IMR-90 (cell line): ENCODE data around the gene RASSF5. TPM values are rescaled to one million over a fixed set of nuclear protein-coding genes. Genes with fewer than 3 reads are reported as not detected.

Experiments used
- ATAC-seq: fragments of 200-7000 bp; cut with Tn5 transposase; 2 replicates; pipeline ENCODE4 v1.9.1; 2020; ENCODE audit warnings: low read depth, mild to moderate bottlenecking, moderate library complexity
- BruUV-seq: library from RNA; stranded (reverse); fragments of 400-500 nt; replicated peaks from 2 replicates; lab custom pipeline; 2021; lab: Mats Ljungman, UMichigan
- CTCF ChIA-PET: fragments of 300-600 bp; formaldehyde crosslinking; extraction: SDS; loops from one replicate; lab custom pipeline; 2021; ENCODE audit warnings: antibody characterized with exemption; lab: Yijun Ruan, JAX
- POLR2A ChIA-PET: fragments of 300-600 bp; sonication (Branson Sonifier 250); formaldehyde crosslinking; loops from one replicate; lab custom pipeline; 2022; ENCODE audit warnings: antibody characterized with exemption; ENCODE audit not compliant: unreplicated experiment; lab: Charles Lee
- DNase-seq: peaks from one replicate; pipeline ENCODE4 v3.0.0; 2013
- H2AFZ ChIP-seq: replicated peaks from 2 replicates; pipeline ENCODE3; 2013; ENCODE audit warnings: low read length, mild to moderate bottlenecking; ENCODE audit not compliant: poor library complexity
- H2AK5ac ChIP-seq: 2 replicates; pipeline ENCODE4 v1.6.1; 2013; ENCODE audit warnings: low read depth, low read length, inconsistent platforms
- H2AK9ac ChIP-seq: replicated peaks from 2 replicates; pipeline ENCODE3; 2013; ENCODE audit warnings: mild to moderate bottlenecking, low read depth, low read length, moderate library complexity; ENCODE audit not compliant: poor library complexity
- H2BK120ac ChIP-seq: 2 replicates; pipeline ENCODE4 v1.6.1; 2013; ENCODE audit warnings: low read depth, low read length, inconsistent platforms
- H2BK15ac ChIP-seq: 3 replicates; pipeline ENCODE4 v1.6.1; 2013; ENCODE audit warnings: low read depth, low read length, inconsistent platforms
- H2BK20ac ChIP-seq: 2 replicates; pipeline ENCODE4 v1.6.1; 2013; ENCODE audit warnings: low read depth, mild to moderate bottlenecking, inconsistent platforms, low read length, moderate library complexity
- H2BK5ac ChIP-seq: 2 replicates; pipeline ENCODE4 v1.6.1; 2013; ENCODE audit warnings: mild to moderate bottlenecking, low read depth, low read length, inconsistent platforms; ENCODE audit not compliant: poor library complexity, severe bottlenecking
- H3K14ac ChIP-seq: replicated peaks from 2 replicates; pipeline ENCODE4 v1.6.1; 2013; ENCODE audit warnings: low read depth, low read length, inconsistent platforms
- H3K18ac ChIP-seq: 2 replicates; pipeline ENCODE4 v1.6.1; 2013; ENCODE audit warnings: low read depth, low read length, control low read depth
- H3K23ac ChIP-seq: 2 replicates; pipeline ENCODE4 v1.6.1; 2013; ENCODE audit warnings: low read depth, low read length, inconsistent platforms
- H3K27ac ChIP-seq: 2 replicates; pipeline ENCODE4 v1.5.1; 2013; ENCODE audit warnings: mild to moderate bottlenecking, control low read depth, low read length; ENCODE audit not compliant: insufficient read depth
- H3K27me3 ChIP-seq: 2 replicates; pipeline ENCODE4 v1.6.1; 2013; ENCODE audit warnings: low read length; ENCODE audit not compliant: control insufficient read depth, insufficient read depth
- H3K36me3 ChIP-seq: 2 replicates; pipeline ENCODE4 v1.6.1; 2013; ENCODE audit warnings: low read length, mixed read lengths; ENCODE audit not compliant: control insufficient read depth, insufficient read depth
- H3K4ac ChIP-seq: 2 replicates; pipeline ENCODE4 v1.6.1; 2013; ENCODE audit warnings: low read depth, low read length, inconsistent platforms
- H3K4me1 ChIP-seq: 2 replicates; pipeline ENCODE4 v1.6.1; 2013; ENCODE audit warnings: low read length, mixed read lengths; ENCODE audit not compliant: control insufficient read depth, insufficient read depth
- H3K4me2 ChIP-seq: 2 replicates; pipeline ENCODE4 v1.6.1; 2013; ENCODE audit warnings: low read depth, mild to moderate bottlenecking, control low read depth, low read length, moderate library complexity
- H3K4me3 ChIP-seq: 2 replicates; pipeline ENCODE4 v1.5.1; 2013; ENCODE audit warnings: low read depth, mild to moderate bottlenecking, control low read depth, low read length, moderate library complexity; ENCODE audit not compliant: insufficient read depth
- H3K56ac ChIP-seq: 2 replicates; pipeline ENCODE4 v1.6.1; 2013; ENCODE audit warnings: low read length, inconsistent platforms; ENCODE audit not compliant: insufficient read depth; ENCODE audit errors: extremely low read depth
- H3K79me1 ChIP-seq, 2 experiments: 2 replicates each; pipeline ENCODE4 v1.6.1; 2013; ENCODE audit warnings: low read length in 2 of 2, inconsistent platforms in 1 of 2, low read depth in 1 of 2
- H3K9ac ChIP-seq: 2 replicates; pipeline ENCODE4 v1.6.1; 2013; ENCODE audit warnings: low read depth, low read length, control low read depth
- H3K9me1 ChIP-seq: 2 replicates; pipeline ENCODE4 v1.6.1; 2013; ENCODE audit warnings: low read length, inconsistent platforms; ENCODE audit not compliant: insufficient read depth
- H3K9me3 ChIP-seq: 2 replicates; pipeline ENCODE4 v1.6.1; 2013; ENCODE audit warnings: low read length; ENCODE audit not compliant: control insufficient read depth, insufficient read depth
- H4K20me1 ChIP-seq: 2 replicates; pipeline ENCODE4 v1.6.1; 2013; ENCODE audit warnings: low read length, inconsistent platforms; ENCODE audit not compliant: insufficient read depth
- H4K5ac ChIP-seq: 2 replicates; pipeline ENCODE4 v1.6.1; 2013; ENCODE audit warnings: mild to moderate bottlenecking, low read depth, low read length, control low read depth
- H4K8ac ChIP-seq, 2 experiments: 2 replicates each; pipeline ENCODE4 v1.6.1; 2013; ENCODE audit warnings: low read depth in 2 of 2, low read length in 2 of 2, control low read depth in 1 of 2, inconsistent platforms in 1 of 2
- H4K91ac ChIP-seq: 2 replicates; pipeline ENCODE4 v1.6.1; 2013; ENCODE audit warnings: low read depth, low read length, inconsistent platforms; ENCODE audit not compliant: insufficient read depth
- BHLHE40 ChIP-seq: fragments of 150-350 bp; IDR thresholded peaks from 2 replicates; pipeline ENCODE4 v1.6.1; 2016; ENCODE audit warnings: mild to moderate bottlenecking, low read depth, low read length
- CEBPB ChIP-seq: IDR thresholded peaks from 2 replicates; pipeline ENCODE4 v1.6.1; 2012; ENCODE audit warnings: low read depth, low read length, improper control_type of control experiment
- CHD1 ChIP-seq: IDR thresholded peaks from 2 replicates; pipeline ENCODE4 v1.6.1; 2012; ENCODE audit warnings: low read depth, low read length, improper control_type of control experiment
- ELK1 ChIP-seq: fragments of 150-350 bp; IDR thresholded peaks from 2 replicates; pipeline ENCODE4 v1.6.1; 2016; ENCODE audit warnings: low read depth, mild to moderate bottlenecking, low read length, moderate library complexity, borderline replicate concordance
- FOS ChIP-seq: fragments of 150-350 bp; IDR thresholded peaks from 2 replicates; pipeline ENCODE4 v1.6.1; 2016; ENCODE audit warnings: low read depth, low read length
- MAFK ChIP-seq: IDR thresholded peaks from 2 replicates; pipeline ENCODE4 v1.6.1; 2012; ENCODE audit warnings: low read depth, low read length, improper control_type of control experiment
- MAZ ChIP-seq: IDR thresholded peaks from 2 replicates; pipeline ENCODE4 v1.6.1; 2012; ENCODE audit warnings: low read depth, mild to moderate bottlenecking, low read length, improper control_type of control experiment, moderate library complexity, borderline replicate concordance
- MXI1 ChIP-seq: IDR thresholded peaks from 2 replicates; pipeline ENCODE4 v1.6.1; 2012; ENCODE audit warnings: low read depth, mild to moderate bottlenecking, low read length, moderate library complexity, borderline replicate concordance
- POLR2A ChIP-seq: IDR thresholded peaks from 2 replicates; pipeline ENCODE4 v1.6.1; 2012; ENCODE audit warnings: mild to moderate bottlenecking, low read depth, low read length
- RAD21 ChIP-seq: IDR thresholded peaks from 2 replicates; pipeline ENCODE4 v1.6.1; 2012; ENCODE audit warnings: low read length, improper control_type of control experiment
- RCOR1 ChIP-seq: IDR thresholded peaks from 2 replicates; pipeline ENCODE4 v1.6.1; 2012; ENCODE audit warnings: mild to moderate bottlenecking, low read length, improper control_type of control experiment; ENCODE audit not compliant: insufficient replicate concordance
- RFX5 ChIP-seq: IDR thresholded peaks from 2 replicates; pipeline ENCODE4 v1.8.0; 2012; ENCODE audit warnings: low read depth, mild to moderate bottlenecking, low read length, moderate library complexity
- WGBS, 2 experiments: methylation state at CpG; one replicate each; pipeline versions ENCODE4 v1.1.5 to v1.1.7; 2013; ENCODE audit warnings: missing lambda C conversion rate in 2 of 2; ENCODE audit not compliant: insufficient read length in 1 of 2; ENCODE audit errors: extremely low coverage in 2 of 2; 5-methylcytosine and 5-hydroxymethylcytosine counted together
- dilution Hi-C: fragments of 300-500 bp; cut with HindIII; formaldehyde crosslinking; loops from one replicate; pipeline ENCODE4 v1.14.3; 2018; ENCODE audit warnings: low sequenced_read_pairs; ENCODE audit not compliant: unreplicated experiment
- in situ Hi-C: fragments of 300-500 bp; cut with MboI; formaldehyde crosslinking; loops from 3 replicates; pipeline ENCODE4 v1.14.3; 2019; ENCODE audit warnings: low sequenced_read_pairs, inconsistent platforms, mixed read lengths
- intact Hi-C: fragments of 100-400 bp; cut with micrococcal nuclease; formaldehyde crosslinking; loops from 2 replicates; pipeline ENCODE4 v1.10.0; 2022
- polyA plus RNA-seq, 3 experiments: library from polyadenylated mRNA; depleted of rRNA; stranded (reverse); fragments of >200 nt; gene quantifications; 2 replicates each; pipeline ENCODE4 v1.2.3, GENCODE V29; 2012; ENCODE audit warnings: low replicate concordance in 1 of 3
- total RNA-seq: library from RNA; depleted of rRNA; stranded (reverse); fragments of >200 nt; gene quantifications from 2 replicates; pipeline ENCODE4 v1.2.3, GENCODE V29; 2012
- TF ChIP-seq, protein P1 (sequence below): fragments of 150-350 bp; IDR thresholded peaks from 2 replicates; pipeline ENCODE4 v1.6.1; 2017; ENCODE audit warnings: mild to moderate bottlenecking, antibody characterized with exemption, low read length, low read depth

RASSF5 gene
- total and polyA plus RNA-seq, 2 of the 4 experiments (the other 2 are of a cell fraction) = 0.18 to 1.1 TPM

GRCh38 chr1:206490771-206491405 is 16.4 kb upstream of the RASSF5 start:
- no peaks in the 10 kb centered on the region; the same call in 1 of the 2 replicates for H4K20me1 ChIP-seq
- H3K27me3 ChIP-seq = no peaks in the 10 kb centered on the region
- no peak overlapping the region for H4K8ac ChIP-seq
- dilution Hi-C loops (no loop called here), in situ Hi-C loops (no loop called here), intact Hi-C loops (loop anchor here (1.0 to 5.0 kb wide), 3 partner anchors 92 to 421 kb away; no protein-coding TSS in a partner anchor)
- peaks cover 4% of the 10 kb centered on the region for H3K4me1 ChIP-seq
- peak overlapping the region; percentile 9; the same call in 1 of the 2 replicates for H3K4ac ChIP-seq
- H3K27ac ChIP-seq = no peak overlapping the region
- H3K4me2 ChIP-seq = no peak overlapping the region
- peak overlapping the region; percentile 14; the same call in 1 of the 2 replicates for H2AK5ac ChIP-seq
- H2BK5ac ChIP-seq = no peak overlapping the region
- H3K9me3 ChIP-seq = no peaks in the 10 kb centered on the region
- no peaks in the 10 kb centered on the region for H3K79me1 ChIP-seq
- H4K5ac ChIP-seq = no peak overlapping the region
- DNase-seq (peak; percentile 62), ATAC-seq (no peak)
- no peak overlapping the region for H3K4me3 ChIP-seq
- H3K9ac ChIP-seq = no peak overlapping the region
- no peak overlapping the region; the same call in 1 of the 2 replicates for H4K91ac ChIP-seq
- no peaks in the 10 kb centered on the region for H3K9me1 ChIP-seq
- POLR2A ChIA-PET = no interaction called here
- CTCF ChIA-PET = interaction anchor here (0.6 to 2.7 kb wide), 14 partner anchors 9 to 491 kb away, joined by 3 to 15 read pairs (median 3); no protein-coding TSS in a partner anchor
- H2BK15ac ChIP-seq = no peak overlapping the region
- H3K18ac ChIP-seq = no peak overlapping the region
- TF ChIP-seq, protein P1, sequence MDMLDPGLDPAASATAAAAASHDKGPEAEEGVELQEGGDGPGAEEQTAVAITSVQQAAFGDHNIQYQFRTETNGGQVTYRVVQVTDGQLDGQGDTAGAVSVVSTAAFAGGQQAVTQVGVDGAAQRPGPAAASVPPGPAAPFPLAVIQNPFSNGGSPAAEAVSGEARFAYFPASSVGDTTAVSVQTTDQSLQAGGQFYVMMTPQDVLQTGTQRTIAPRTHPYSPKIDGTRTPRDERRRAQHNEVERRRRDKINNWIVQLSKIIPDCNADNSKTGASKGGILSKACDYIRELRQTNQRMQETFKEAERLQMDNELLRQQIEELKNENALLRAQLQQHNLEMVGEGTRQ = no peak
- TF ChIP-seq RCOR1 = no peak
- TF ChIP-seq POLR2A = no peak
- no peak for TF ChIP-seq FOS
- TF ChIP-seq MAFK = no peak
- TF ChIP-seq ELK1 = no peak
- TF ChIP-seq CHD1 = no peak
- no peak for TF ChIP-seq MXI1
- TF ChIP-seq BHLHE40 = no peak
- no peak for TF ChIP-seq RFX5
- no peak for TF ChIP-seq RAD21
- TF ChIP-seq MAZ = no peak
- TF ChIP-seq CEBPB = no peak
- peak overlapping the region; percentile 89 for H2AK9ac ChIP-seq
- H3K14ac ChIP-seq = peak overlapping the region; percentile 40; the same call in 1 of the 2 replicates
- no peak overlapping the region for H2BK120ac ChIP-seq
- peak overlapping the region; percentile 56 for H2AFZ ChIP-seq
- H3K56ac ChIP-seq = no peak overlapping the region
- H2BK20ac ChIP-seq = no peak overlapping the region
- H3K23ac ChIP-seq = no peak overlapping the region
- WGBS, 2 experiments = 77% methylated on average over 5 of the region's 12 CpGs; no CpG with 5 or more reads in 1 of the 2 experiments
- no TSS peak for BruUV-seq
- H3K36me3 ChIP-seq = peaks cover 38% of the 10 kb centered on the region
